CD4-positive, alpha-beta T cell treated with Interleukin-21 for 1 hour (primary cell): ENCODE measurements around the gene SMG6.

Experiments used
- DNase-seq: peaks from one replicate; pipeline ENCODE4 v3.0.0-alpha.2; 2020

SMG6 gene

GRCh38 chr17:2070241-2071023 is 233.2 kb downstream of the SMG6 start:
- no peak for DNase-seq

GRCh38 chr17:2068519-2069051 is 235.0 kb downstream of the SMG6 start:
- DNase-seq, result no peak

- DNase-seq, result no peak
Measured at GRCh38 chr17:2068031-2068518, 235.5 kb downstream of the SMG6 start.

- DNase-seq, result no peak
Measured at GRCh38 chr17:2067608-2068024, 236.0 kb downstream of the SMG6 start.

- no peak for DNase-seq
Measured at GRCh38 chr17:2067048-2067561, 236.5 kb downstream of the SMG6 start.

- DNase-seq, result no peak
Measured at GRCh38 chr17:2065949-2066400, 237.6 kb downstream of the SMG6 start.

- peak; percentile 54 for DNase-seq
Measured at GRCh38 chr17:2064980-2065785, 238.4 kb downstream of the SMG6 start.

GRCh38 chr17:2064520-2064971 is 239.0 kb downstream of the SMG6 start:
- DNase-seq, result no peak

- DNase-seq, result no peak
Measured at GRCh38 chr17:2064147-2064489, 239.5 kb downstream of the SMG6 start.

GRCh38 chr17:2063261-2064146 is 240.1 kb downstream of the SMG6 start:
- no peak for DNase-seq

- no peak for DNase-seq
Measured at GRCh38 chr17:2062571-2063183, 240.9 kb downstream of the SMG6 start.

- no peak for DNase-seq
Measured at GRCh38 chr17:2061441-2061958, 242.1 kb downstream of the SMG6 start.

- no peak for DNase-seq
Measured at GRCh38 chr17:2060681-2061440, 242.7 kb downstream of the SMG6 start.

- DNase-seq, result no peak
Measured at GRCh38 chr17:2060385-2060658, 243.3 kb downstream of the SMG6 start.

- DNase-seq, result no peak
Measured at GRCh38 chr17:2059547-2060384, 243.8 kb downstream of the SMG6 start.

GRCh38 chr17:2058586-2059546 is 244.7 kb downstream of the SMG6 start:
- DNase-seq, result peak; percentile 66

GRCh38 chr17:2057760-2058585 is 245.6 kb downstream of the SMG6 start:
- no peak for DNase-seq

GRCh38 chr17:2057175-2057759 is 246.3 kb downstream of the SMG6 start:
- no peak for DNase-seq
